Stimulated activated effector memory CD8-positive, alpha-beta T cell treated with anti-CD3 and anti-CD28 coated beads, Interleukin-12 subunit alpha, Interleukin-12 subunit beta, amount 100 ng/mL, for 72 hours (primary cell): Measurements from ENCODE around the gene PRSS37.
A peak's percentile ranks its signal among the peaks of the same experiment; 100 is the strongest.
"Not testable (repeated sequence)": the region's sequence is repeated elsewhere in the genome, so short reads cannot be mapped to it uniquely, and the experiment has no call there.

ENCODE experiments used
- ATAC-seq: fragments of 150-1000 bp; cut with Tn5 transposase; 2 replicates; pipeline ENCODE4 v1.10.0; 2021
- DNase-seq, 2 donors: peaks; one replicate each; pipeline ENCODE4 v3.0.0; 2021 to 2022; ENCODE audit warnings: low spot score in 2 of 2
- H3K27ac Mint-ChIP-seq: one replicate; pipeline ENCODE4 v1.8.0; 2022; ENCODE audit warnings: mild to moderate bottlenecking, mixed read lengths
- H3K36me3 Mint-ChIP-seq: one replicate; pipeline ENCODE4 v1.8.0; 2022; ENCODE audit warnings: mild to moderate bottlenecking, mixed read lengths
- H3K4me1 Mint-ChIP-seq: one replicate; pipeline ENCODE4 v1.8.0; 2022; ENCODE audit warnings: mixed read lengths
- H3K4me3 Mint-ChIP-seq: one replicate; pipeline ENCODE4 v1.8.0; 2022; ENCODE audit warnings: mild to moderate bottlenecking, mixed read lengths
- H3K9me3 Mint-ChIP-seq: one replicate; pipeline ENCODE4 v1.8.0; 2022; ENCODE audit warnings: mixed read lengths

Gene PRSS37

DNA sequence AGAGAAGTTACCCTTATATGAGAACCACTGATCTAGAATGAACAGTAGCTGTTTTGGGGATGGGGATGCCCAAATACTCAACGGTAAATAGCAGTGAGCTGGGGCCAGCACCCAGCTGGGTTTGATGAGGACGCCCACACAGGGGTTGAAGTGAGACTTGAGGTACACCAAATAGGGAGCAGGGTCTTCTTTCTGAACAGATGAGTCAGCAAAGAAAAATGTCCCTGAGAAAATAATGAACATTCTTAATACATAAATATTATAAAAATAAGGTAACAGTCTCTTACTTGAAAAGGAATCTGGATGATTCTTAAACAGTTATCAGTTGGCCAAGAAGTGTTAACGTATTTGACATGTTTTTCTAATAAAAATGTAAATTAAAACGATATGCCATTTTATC, 2.0 kb downstream of the PRSS37 start:
- no peak for DNase-seq
- Mint-ChIP-seq H3K36me3 (no peaks in the 10 kb centered on the region), H3K4me3 (no peak overlapping the region), H3K9me3 (no peaks in the 10 kb centered on the region), H3K4me1 (no peaks in the 10 kb centered on the region), H3K27ac (no peak overlapping the region)
- no peak for ATAC-seq

DNA sequence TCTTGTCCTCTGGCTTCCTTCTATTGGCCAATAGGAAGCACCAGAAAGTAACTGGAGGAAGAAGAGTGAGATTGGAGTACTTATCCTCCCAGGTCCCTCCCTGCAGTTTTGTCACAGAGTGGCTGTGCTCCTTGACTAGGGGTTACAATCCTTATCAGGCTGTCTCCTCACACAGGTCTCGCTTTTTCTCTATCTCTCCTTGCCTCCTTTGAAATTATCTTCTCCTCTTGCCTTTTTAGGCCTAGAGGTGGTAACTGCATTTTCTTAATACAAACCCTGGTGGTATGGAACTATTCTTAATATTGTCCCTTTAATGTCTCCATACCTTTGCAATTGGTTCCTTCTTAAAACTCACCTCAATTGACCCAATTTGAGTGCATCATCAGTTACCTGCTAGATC, 2.7 kb downstream of the PRSS37 start:
- Mint-ChIP-seq H3K27ac (no peak overlapping the region), H3K4me3 (no peak overlapping the region), H3K4me1 (no peaks in the 10 kb centered on the region), H3K9me3 (no peaks in the 10 kb centered on the region), H3K36me3 (no peaks in the 10 kb centered on the region)
- ATAC-seq = no peak
- DNase-seq = no peak

DNA sequence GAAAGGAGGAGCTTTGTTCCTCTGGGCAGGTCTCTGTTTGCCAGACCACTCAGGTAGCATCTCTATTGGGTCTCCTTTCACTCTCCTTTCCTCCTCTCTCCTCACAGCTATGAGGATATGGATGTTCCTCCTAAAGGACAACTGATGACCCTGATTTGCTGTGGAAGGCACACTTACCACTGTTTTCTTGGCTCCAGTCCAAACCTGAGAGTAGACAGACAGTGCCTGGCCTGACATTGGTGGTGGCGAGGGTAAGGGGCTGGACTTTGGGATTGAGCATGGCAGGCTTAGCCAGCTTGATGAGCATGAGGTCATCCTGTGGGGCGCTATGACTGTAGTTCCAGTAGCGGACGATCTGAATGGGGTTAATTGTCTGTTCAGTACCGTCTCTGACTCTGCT, 3.6 kb downstream of the PRSS37 start:
- no peak overlapping the region for H3K27ac Mint-ChIP-seq
- H3K4me3 Mint-ChIP-seq = no peak overlapping the region
- ATAC-seq (no peak), DNase-seq (no peak)
- H3K4me1 Mint-ChIP-seq = no peaks in the 10 kb centered on the region
- H3K36me3 Mint-ChIP-seq = no peaks in the 10 kb centered on the region
- no peaks in the 10 kb centered on the region for H3K9me3 Mint-ChIP-seq

DNA sequence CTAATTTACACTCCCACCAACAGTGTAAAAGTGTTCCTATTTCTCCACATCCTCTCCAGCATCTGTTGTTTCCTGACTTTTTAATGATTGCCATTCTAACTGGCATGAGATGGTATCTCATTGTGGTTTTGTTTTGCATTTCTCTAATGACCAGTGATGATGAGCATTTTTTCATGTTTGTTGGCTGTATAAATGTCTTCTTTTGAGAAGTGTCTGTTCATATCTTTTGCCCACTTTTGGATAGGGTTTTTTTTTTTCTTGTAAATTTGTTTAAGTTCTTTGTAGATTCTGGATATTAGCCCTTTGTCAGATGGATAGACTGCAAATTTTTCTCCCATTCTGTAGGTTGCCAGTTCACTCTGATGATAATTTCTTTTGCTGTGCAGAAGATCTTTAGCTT, 18.9 kb downstream of the PRSS37 start:
- ATAC-seq, DNase-seq, H3K4me1 Mint-ChIP-seq, H3K27ac Mint-ChIP-seq, H3K36me3 Mint-ChIP-seq, H3K4me3 Mint-ChIP-seq: not testable (repeated sequence)
- peaks cover 38% of the 10 kb centered on the region for H3K9me3 Mint-ChIP-seq

DNA sequence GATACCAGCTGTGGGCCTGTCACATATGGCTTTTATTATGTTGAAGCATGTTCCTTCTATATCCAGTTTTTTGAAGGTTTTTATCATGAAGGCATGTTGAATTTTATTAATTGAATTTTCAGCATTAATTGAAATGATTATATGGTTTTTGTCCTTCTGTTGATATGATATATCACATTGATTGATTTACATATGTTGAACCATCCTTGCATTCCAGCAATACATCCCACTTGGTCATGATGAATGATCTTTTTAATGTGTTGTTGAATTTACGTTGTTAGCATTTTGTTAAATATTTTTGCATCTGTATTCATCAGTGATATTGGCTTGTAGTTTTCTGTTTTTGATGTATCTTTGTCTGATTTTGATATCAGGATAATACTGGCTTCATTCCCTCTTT, 21.2 kb downstream of the PRSS37 start:
- no peak for ATAC-seq
- peaks cover 40% of the 10 kb centered on the region for H3K9me3 Mint-ChIP-seq

DNA sequence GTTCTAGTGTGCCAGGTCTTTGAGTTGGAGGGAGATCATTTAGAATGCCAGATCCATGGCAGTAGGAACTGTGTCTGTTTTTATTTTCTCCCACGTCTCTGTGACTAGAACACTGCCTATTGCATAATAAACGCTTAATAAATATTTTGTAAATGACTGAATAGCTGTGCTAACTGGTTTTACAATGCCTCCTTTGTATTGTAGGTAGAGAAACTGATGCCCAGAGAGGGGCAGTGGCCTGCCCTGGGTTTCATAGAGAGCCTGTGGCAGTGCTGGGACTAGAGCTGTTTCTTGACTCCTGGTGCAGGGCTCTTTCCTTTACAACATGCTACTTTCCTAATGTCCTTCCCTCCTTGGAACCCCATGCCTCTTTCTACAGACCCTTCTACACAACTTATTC, 48.8 kb downstream of the PRSS37 start:
- H3K27ac Mint-ChIP-seq = peak overlapping the region; percentile 27
- H3K9me3 Mint-ChIP-seq = no peaks in the 10 kb centered on the region
- DNase-seq (no peak), ATAC-seq (no peak)
- H3K4me3 Mint-ChIP-seq = no peak overlapping the region
- H3K4me1 Mint-ChIP-seq = no peaks in the 10 kb centered on the region
- H3K36me3 Mint-ChIP-seq = peaks cover 19% of the 10 kb centered on the region

More for the DNA sequence above, 21.2 kb downstream of the PRSS37 start:
- Mint-ChIP-seq H3K27ac (no peak overlapping the region), H3K4me3 (no peak overlapping the region), H3K4me1 (no peaks in the 10 kb centered on the region), H3K36me3 (no peaks in the 10 kb centered on the region)
- DNase-seq = no peak

DNA sequence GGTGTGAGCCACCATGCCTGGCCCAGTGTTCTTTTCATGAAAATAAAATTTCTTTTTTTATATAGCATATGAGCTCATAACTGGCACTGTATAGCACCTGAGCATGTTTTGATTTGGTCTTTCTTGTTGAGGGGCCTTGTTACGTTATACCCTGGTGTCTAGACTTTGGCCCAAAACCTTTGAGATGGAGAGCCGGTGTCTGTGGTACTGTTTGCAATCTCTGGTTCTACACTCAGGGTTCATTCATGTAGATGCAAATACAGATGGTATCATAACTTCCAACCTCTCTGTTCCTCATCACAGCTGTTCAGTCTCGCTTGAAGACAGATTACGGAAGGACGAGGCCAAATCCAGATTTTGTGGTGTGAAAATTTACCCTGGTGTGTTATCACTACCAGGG, 51.4 kb downstream of the PRSS37 start, which contains the start of gene TAS2R5:
TSS of gene TAS2R5 (plus strand) at position 301 of the 400 bp plus-strand sequence. CDS start 145 bp downstream, outside the sequence.
- DNase-seq (no peak), ATAC-seq (no peak)
- no peak within 1 kb of the TSS for H3K4me3 Mint-ChIP-seq
- no peaks in the 10 kb centered on the region for H3K4me1 Mint-ChIP-seq
- no peak within 1 kb of the TSS for H3K27ac Mint-ChIP-seq
- H3K36me3 Mint-ChIP-seq = peaks cover 14% of the 10 kb centered on the region
- no peaks in the 10 kb centered on the region for H3K9me3 Mint-ChIP-seq

DNA sequence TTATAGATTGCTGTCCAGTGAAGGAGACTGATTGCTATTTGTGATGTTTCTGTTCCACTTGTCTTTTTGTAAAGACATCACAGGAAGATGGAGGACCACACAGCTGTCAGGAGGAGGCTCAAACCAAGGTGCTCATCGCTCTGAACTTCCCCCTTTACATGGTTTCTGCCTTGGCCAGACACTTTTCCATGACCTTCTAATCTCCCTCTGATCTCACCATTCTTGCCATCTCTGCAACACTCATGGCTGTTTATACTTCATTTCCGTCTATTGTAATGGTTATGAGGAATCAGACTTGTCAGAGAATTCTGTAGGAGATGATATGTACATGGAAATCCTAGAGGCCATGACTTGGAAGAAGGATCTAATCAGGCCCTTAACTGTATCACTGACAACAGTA, 53.0 kb downstream of the PRSS37 start:
- Mint-ChIP-seq H3K27ac (peak overlapping the region; percentile 52), H3K36me3 (peaks cover 14% of the 10 kb centered on the region), H3K4me3 (no peak overlapping the region), H3K9me3 (no peaks in the 10 kb centered on the region), H3K4me1 (no peaks in the 10 kb centered on the region)
- no peak for ATAC-seq
- no peak for DNase-seq
